ENCODE measurements around the gene OOSP4B. TPM values are rescaled to one million over a fixed set of nuclear protein-coding genes. Genes with fewer than 3 reads are reported as not detected.
"Not testable (repeated sequence)": the region's sequence is repeated elsewhere in the genome, so short reads cannot be mapped to it uniquely, and the experiment has no call there.

The OOSP4B gene
- total RNA-seq, 1 experiment from 2014 or later: not detected

DNA sequence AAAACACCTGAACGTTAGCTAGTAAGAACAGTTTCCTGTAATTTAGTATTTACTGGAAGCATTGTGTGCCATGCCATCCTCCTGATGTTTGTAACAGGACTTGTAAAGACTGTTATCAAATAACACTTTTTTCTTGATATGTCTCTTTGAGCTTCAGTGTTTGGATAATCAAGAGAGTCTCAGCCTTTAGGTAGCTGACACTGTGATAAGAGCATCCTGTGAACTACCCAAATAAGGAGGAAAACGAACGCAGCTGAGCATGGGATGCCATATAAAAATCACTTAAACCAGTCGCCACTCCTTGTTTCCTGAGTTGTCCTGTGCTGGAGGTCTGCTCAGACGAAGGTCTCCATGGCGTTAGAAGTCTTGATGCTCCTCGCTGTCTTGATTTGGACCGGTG is 23.1 kb downstream of the OOSP4B start, which contains the start of gene OOSP2:
TSS of gene OOSP2 (plus strand) at position 301 of the 400 bp plus-strand sequence. CDS start at position 352, 51 bp downstream.
- Histone ChIP-seq H3K4me3 (ENCODE audit: low read depth, low read length, poor library complexity, severe bottlenecking) (no peak within 1 kb of the TSS), H3K4me1 (ENCODE audit: insufficient read depth, low read length, poor library complexity, severe bottlenecking) (no peaks in the 10 kb centered on the region), H3K27me3 (replicated peaks; ENCODE audit: insufficient read depth, low read depth, low read length, poor library complexity) (peaks cover 51% of the 10 kb centered on the region), H3K27ac (ENCODE audit: low read depth, low read length, poor library complexity, severe bottlenecking) (no peak within 1 kb of the TSS), H3K36me3 (ENCODE audit: insufficient read depth, low read length, poor library complexity, severe bottlenecking) (no peaks in the 10 kb centered on the region), H3K9me3 (ENCODE audit: low read depth, low read length, poor library complexity, severe bottlenecking) (no peaks in the 10 kb centered on the region)
- TF ChIP-seq, protein P1, sequence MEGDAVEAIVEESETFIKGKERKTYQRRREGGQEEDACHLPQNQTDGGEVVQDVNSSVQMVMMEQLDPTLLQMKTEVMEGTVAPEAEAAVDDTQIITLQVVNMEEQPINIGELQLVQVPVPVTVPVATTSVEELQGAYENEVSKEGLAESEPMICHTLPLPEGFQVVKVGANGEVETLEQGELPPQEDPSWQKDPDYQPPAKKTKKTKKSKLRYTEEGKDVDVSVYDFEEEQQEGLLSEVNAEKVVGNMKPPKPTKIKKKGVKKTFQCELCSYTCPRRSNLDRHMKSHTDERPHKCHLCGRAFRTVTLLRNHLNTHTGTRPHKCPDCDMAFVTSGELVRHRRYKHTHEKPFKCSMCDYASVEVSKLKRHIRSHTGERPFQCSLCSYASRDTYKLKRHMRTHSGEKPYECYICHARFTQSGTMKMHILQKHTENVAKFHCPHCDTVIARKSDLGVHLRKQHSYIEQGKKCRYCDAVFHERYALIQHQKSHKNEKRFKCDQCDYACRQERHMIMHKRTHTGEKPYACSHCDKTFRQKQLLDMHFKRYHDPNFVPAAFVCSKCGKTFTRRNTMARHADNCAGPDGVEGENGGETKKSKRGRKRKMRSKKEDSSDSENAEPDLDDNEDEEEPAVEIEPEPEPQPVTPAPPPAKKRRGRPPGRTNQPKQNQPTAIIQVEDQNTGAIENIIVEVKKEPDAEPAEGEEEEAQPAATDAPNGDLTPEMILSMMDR (conservative IDR thresholded peaks at IDR 0.05; ENCODE audit: low read depth, low read length): no peak
- TF ChIP-seq EZH2 (IDR thresholded peaks at IDR 0.05; ENCODE audit: borderline replicate concordance, low read depth, low read length, poor library complexity, severe bottlenecking): no peak
- DNase-seq (ENCODE audit: low spot score): no peak
- CTCF ChIA-PET: no interaction called here
- BruUV-seq (replicated peaks): no TSS peak
- POLR2A ChIA-PET (ENCODE audit: low non-redundant PET): no interaction called here
- intact Hi-C loops (cut with micrococcal nuclease; ENCODE audit: unreplicated experiment): no loop called here

DNA sequence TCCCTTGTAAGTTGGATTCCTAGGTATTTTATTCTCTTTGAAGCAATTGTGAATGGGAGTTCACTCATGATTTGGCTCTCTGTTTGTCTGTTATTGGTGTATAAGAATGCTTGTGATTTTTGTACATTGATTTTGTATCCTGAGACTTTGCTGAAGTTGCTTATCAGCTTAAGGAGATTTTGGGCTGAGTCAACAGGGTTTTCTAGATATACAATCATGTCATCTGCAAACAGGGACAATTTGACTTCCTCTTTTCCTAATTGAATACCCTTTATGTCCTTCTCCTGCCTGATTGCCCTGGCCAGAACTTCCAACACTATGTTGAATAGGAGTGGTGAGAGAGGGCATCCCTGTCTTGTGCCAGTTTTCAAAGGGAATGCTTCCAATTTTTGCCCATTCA is 33.4 kb downstream of the OOSP4B start:
- BruUV-seq (replicated peaks); intact Hi-C loops (cut with micrococcal nuclease; ENCODE audit: unreplicated experiment); H3K36me3 ChIP-seq (ENCODE audit: insufficient read depth, low read length, poor library complexity, severe bottlenecking); H3K4me3 ChIP-seq (ENCODE audit: low read depth, low read length, poor library complexity, severe bottlenecking); H3K27ac ChIP-seq (ENCODE audit: low read depth, low read length, poor library complexity, severe bottlenecking); H3K9me3 ChIP-seq (ENCODE audit: low read depth, low read length, poor library complexity, severe bottlenecking); POLR2A ChIA-PET (ENCODE audit: low non-redundant PET); DNase-seq (ENCODE audit: low spot score); CTCF ChIA-PET; H3K4me1 ChIP-seq (ENCODE audit: insufficient read depth, low read length, poor library complexity, severe bottlenecking): not testable (repeated sequence)
- H3K27me3 ChIP-seq (replicated peaks; ENCODE audit: insufficient read depth, low read depth, low read length, poor library complexity): peaks cover 31% of the 10 kb centered on the region

GRCh38 chr11:60050839-60051238 is 33.9 kb downstream of the OOSP4B start:
- BruUV-seq (replicated peaks); H3K9me3 ChIP-seq (ENCODE audit: low read depth, low read length, poor library complexity, severe bottlenecking); POLR2A ChIA-PET (ENCODE audit: low non-redundant PET); H3K36me3 ChIP-seq (ENCODE audit: insufficient read depth, low read length, poor library complexity, severe bottlenecking); CTCF ChIA-PET; intact Hi-C loops (cut with micrococcal nuclease; ENCODE audit: unreplicated experiment); H3K27ac ChIP-seq (ENCODE audit: low read depth, low read length, poor library complexity, severe bottlenecking); DNase-seq (ENCODE audit: low spot score); H3K4me3 ChIP-seq (ENCODE audit: low read depth, low read length, poor library complexity, severe bottlenecking); H3K4me1 ChIP-seq (ENCODE audit: insufficient read depth, low read length, poor library complexity, severe bottlenecking): not testable (repeated sequence)
- peaks cover 29% of the 10 kb centered on the region for H3K27me3 ChIP-seq (replicated peaks; ENCODE audit: insufficient read depth, low read depth, low read length, poor library complexity)

DNA sequence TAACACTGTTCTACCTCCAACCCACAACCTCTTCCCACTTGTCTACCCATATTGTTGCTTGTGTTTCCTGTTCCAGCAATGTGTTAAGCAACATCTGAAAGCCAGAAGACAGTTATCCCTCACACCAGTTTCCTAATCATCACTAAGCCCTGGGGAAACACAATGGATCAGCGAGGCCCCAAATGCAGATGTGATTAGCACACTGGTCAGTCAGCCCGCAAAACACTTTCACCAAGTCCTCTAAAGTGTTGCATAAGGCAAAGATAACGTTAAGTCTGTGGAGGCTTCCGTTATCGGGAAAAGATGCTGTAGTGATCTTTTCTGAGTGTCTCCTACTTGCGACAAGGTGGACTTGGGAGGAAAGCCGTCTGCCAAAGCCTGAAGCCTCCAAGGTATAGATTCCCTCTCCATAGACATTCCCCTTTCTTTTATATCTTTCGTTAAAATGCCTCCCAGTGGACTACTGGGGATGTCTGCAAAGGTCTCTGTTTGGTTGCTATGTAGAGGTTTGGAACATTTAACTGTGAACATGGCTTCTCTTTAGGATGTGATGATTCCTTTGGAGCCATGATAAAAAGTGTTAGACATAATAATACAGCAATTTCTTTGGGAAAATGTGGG is 39.5 kb downstream of the OOSP4B start, which contains the start of gene MS4A3:
TSS of gene MS4A3 (plus strand) at position 317 of the 621 bp plus-strand sequence. CDS start 4,496 bp downstream, outside the sequence.
- ChIA-PET POLR2A (ENCODE audit: low non-redundant PET) (no interaction called here), CTCF (no interaction called here)
- no TSS peak for BruUV-seq (replicated peaks)
- Histone ChIP-seq H3K4me3 (ENCODE audit: low read depth, low read length, poor library complexity, severe bottlenecking) (no peak within 1 kb of the TSS), H3K27ac (ENCODE audit: low read depth, low read length, poor library complexity, severe bottlenecking) (no peak within 1 kb of the TSS), H3K36me3 (ENCODE audit: insufficient read depth, low read length, poor library complexity, severe bottlenecking) (no peaks in the 10 kb centered on the region), H3K9me3 (ENCODE audit: low read depth, low read length, poor library complexity, severe bottlenecking) (no peaks in the 10 kb centered on the region), H3K4me1 (ENCODE audit: insufficient read depth, low read length, poor library complexity, severe bottlenecking) (no peaks in the 10 kb centered on the region), H3K27me3 (replicated peaks; ENCODE audit: insufficient read depth, low read depth, low read length, poor library complexity) (peaks cover 36% of the 10 kb centered on the region)
- no peak for DNase-seq (ENCODE audit: low spot score)
- no peak for TF ChIP-seq EZH2 (IDR thresholded peaks at IDR 0.05; ENCODE audit: borderline replicate concordance, low read depth, low read length, poor library complexity, severe bottlenecking)
- TF ChIP-seq, protein P1 (conservative IDR thresholded peaks at IDR 0.05; ENCODE audit: low read depth, low read length): no peak
- intact Hi-C loops (cut with micrococcal nuclease; ENCODE audit: unreplicated experiment): no loop called here

All from A673 (cell line).